GM19328 (cell line): Measurements from ENCODE around the gene KDM3A.
A peak's percentile ranks its signal among the peaks of the same experiment; 100 is the strongest.

Experiments
- ATAC-seq: cut with Tn5 transposase; IDR thresholded peaks from one replicate; pipeline ENCODE4 v1.9.1; 2021; ENCODE audit warnings: mild to moderate bottlenecking, moderate library complexity; ENCODE audit not compliant: unreplicated experiment

KDM3A gene

GRCh38 chr2:86440631-86441391, at the start of gene KDM3A:
KDM3A (plus strand) TSS chr2:86441371; CDS start chr2:86442048, 677 bp downstream.
- ATAC-seq = peak; percentile 75

- ATAC-seq = no peak
These were observed 48.2 kb upstream of the KDM3A start for GRCh38 chr2:86392873-86393518.

- no peak for ATAC-seq
These were observed 47.4 kb upstream of the KDM3A start for GRCh38 chr2:86393521-86394491.

GRCh38 chr2:86396291-86396785, 44.8 kb upstream of the KDM3A start:
- no peak for ATAC-seq

- ATAC-seq = no peak
These were observed 43.2 kb upstream of the KDM3A start for GRCh38 chr2:86397986-86398385.

- ATAC-seq = no peak
These were observed 42.4 kb upstream of the KDM3A start for GRCh38 chr2:86398500-86399474.

GRCh38 chr2:86400321-86400720, 40.9 kb upstream of the KDM3A start:
- ATAC-seq = no peak

GRCh38 chr2:86410581-86410980, 30.6 kb upstream of the KDM3A start:
- ATAC-seq = no peak

GRCh38 chr2:86411396-86411795, 29.8 kb upstream of the KDM3A start:
- ATAC-seq = no peak

- ATAC-seq = no peak
These were observed 29.2 kb upstream of the KDM3A start for GRCh38 chr2:86412007-86412406.

- ATAC-seq = no peak
These were observed 27.7 kb upstream of the KDM3A start for GRCh38 chr2:86413296-86414094.

GRCh38 chr2:86414996-86415395, 26.2 kb upstream of the KDM3A start:
- no peak for ATAC-seq

- ATAC-seq = no peak
These were observed 25.0 kb upstream of the KDM3A start for GRCh38 chr2:86416146-86416545.

GRCh38 chr2:86417961-86418360, 23.2 kb upstream of the KDM3A start:
- ATAC-seq = no peak

GRCh38 chr2:86420913-86421312, 20.3 kb upstream of the KDM3A start:
- ATAC-seq = no peak

- no peak for ATAC-seq
These were observed 14.9 kb upstream of the KDM3A start for GRCh38 chr2:86426271-86426670.

- no peak for ATAC-seq
These were observed 11.8 kb upstream of the KDM3A start for GRCh38 chr2:86429335-86429734.

- no peak for ATAC-seq
These were observed 10.8 kb upstream of the KDM3A start for GRCh38 chr2:86430368-86430767.

GRCh38 chr2:86433137-86433536, 8.0 kb upstream of the KDM3A start:
- no peak for ATAC-seq
